Measurements from ENCODE around the gene LITAFD.

LITAFD gene

GRCh38 chr16:8847145-8847544 lies 35.0 kb upstream of the LITAFD start:
- no peak for TF ChIP-seq CTCF (IDR thresholded peaks at IDR 0.05; ENCODE audit: insufficient read depth, low read length, missing control alignments)
- no peak for DNase-seq (ENCODE audit: low read depth, low spot score)
- ChIA-PET POLR2A (no interaction called here), CTCF (no interaction called here)
- no peak overlapping the region for H3K4me3 ChIP-seq (ENCODE audit: low read depth, low read length)

- CTCF ChIA-PET, result no interaction called here
- H3K4me3 ChIP-seq (ENCODE audit: low read depth, low read length), result no peak overlapping the region
- POLR2A ChIA-PET, result no interaction called here
- no peak for DNase-seq (ENCODE audit: low read depth, low spot score)
- TF ChIP-seq CTCF (IDR thresholded peaks at IDR 0.05; ENCODE audit: insufficient read depth, low read length, missing control alignments), result no peak
These were observed 34.5 kb upstream of the LITAFD start for GRCh38 chr16:8847623-8848022.

DNA sequence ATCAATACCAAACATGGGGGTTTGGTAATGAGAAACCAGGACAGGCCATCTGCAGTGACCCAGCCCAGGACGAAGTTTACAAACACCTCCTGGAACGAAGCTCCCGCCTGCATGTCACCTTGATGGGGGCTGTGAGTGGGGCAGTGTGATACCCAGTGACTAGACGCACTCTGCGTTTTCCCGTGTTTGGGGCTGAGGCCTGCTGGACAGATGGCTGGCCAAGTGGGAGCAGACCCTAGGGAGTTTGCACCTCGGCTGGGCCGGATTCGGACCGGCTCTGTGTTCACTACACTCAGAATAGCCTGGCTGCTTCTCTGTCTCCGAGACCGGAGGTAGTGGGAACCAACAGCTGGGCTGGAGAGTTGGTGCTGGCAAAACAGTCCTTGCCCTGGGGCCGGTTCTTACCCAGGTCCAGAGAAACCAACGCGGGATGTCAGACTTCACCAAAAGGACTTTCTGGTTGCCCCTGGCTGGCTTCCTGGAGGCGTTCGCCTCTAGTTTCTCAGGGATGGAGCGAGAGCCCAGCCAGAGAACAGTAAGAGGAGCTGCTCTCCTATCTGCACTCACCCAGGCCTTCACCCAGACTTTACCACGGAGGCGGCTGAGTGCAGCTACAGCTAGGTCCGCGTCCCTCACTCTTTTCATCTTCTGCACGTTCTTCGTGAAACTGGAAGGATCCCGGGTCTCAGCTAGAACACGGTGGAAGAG lies 33.8 kb upstream of the LITAFD start:
- no peak for DNase-seq (ENCODE audit: low read depth, low spot score)
- TF ChIP-seq CTCF (IDR thresholded peaks at IDR 0.05; ENCODE audit: insufficient read depth, low read length, missing control alignments), result no peak
- ChIA-PET CTCF (interaction anchor here (0.9 to 2.7 kb wide), 3 partner anchors 9 to 43 kb away, joined by 3 to 9 read pairs (median 3); no protein-coding TSS in a partner anchor), POLR2A (interaction anchor here (1.1 to 1.2 kb wide), 2 partner anchors 20 kb away, joined by 3 to 7 read pairs; partner anchors contain the start of gene CARHSP1)
- no peak overlapping the region for H3K4me3 ChIP-seq (ENCODE audit: low read depth, low read length)

DNA sequence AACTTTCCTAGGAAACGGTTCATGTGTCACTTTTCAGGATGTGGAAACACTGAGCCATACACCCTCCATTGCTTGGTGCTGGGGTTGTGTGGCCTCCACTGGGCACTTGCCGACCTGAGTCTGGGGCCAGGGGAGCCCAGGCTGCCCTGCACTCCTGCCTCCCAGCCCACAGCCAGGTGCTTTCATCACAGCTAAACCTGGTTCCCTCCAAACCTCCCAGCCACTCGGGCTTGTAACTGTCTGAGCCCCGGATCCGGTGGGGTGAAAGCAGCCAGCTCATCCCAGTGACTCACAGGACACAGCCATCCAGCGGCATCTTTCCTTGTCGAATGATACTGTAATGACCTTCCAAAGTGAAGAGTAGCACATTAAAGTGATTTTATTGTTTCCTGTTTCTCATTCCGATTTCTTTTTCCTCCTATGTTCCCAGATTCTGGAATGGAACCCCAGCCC lies 33.2 kb upstream of the LITAFD start:
- DNase-seq (ENCODE audit: low read depth, low spot score), result no peak
- H3K4me3 ChIP-seq (ENCODE audit: low read depth, low read length), result no peak overlapping the region; the same call in 1 of the 2 replicates
- TF ChIP-seq CTCF (IDR thresholded peaks at IDR 0.05; ENCODE audit: insufficient read depth, low read length, missing control alignments), result no peak
- POLR2A ChIA-PET, result interaction anchor here (1.1 to 1.2 kb wide), 2 partner anchors 20 kb away, joined by 3 to 7 read pairs; partner anchors contain the start of gene CARHSP1
- CTCF ChIA-PET, result interaction anchor here (0.9 to 2.7 kb wide), 3 partner anchors 10 to 43 kb away, joined by 3 to 9 read pairs (median 3); no protein-coding TSS in a partner anchor

- no peak for TF ChIP-seq CTCF (IDR thresholded peaks at IDR 0.05; ENCODE audit: insufficient read depth, low read length, missing control alignments)
- ChIA-PET POLR2A (interaction anchor here (1.1 to 1.5 kb wide), 3 partner anchors 19 to 29 kb away, joined by 5 to 7 read pairs (median 5); partner anchors contain the start of gene CARHSP1), CTCF (interaction anchor here (2.7 kb wide), 1 partner anchor 31 kb away, joined by 9 read pairs; no protein-coding TSS in a partner anchor)
- H3K4me3 ChIP-seq (ENCODE audit: low read depth, low read length), result no peak overlapping the region
- no peak for DNase-seq (ENCODE audit: low read depth, low spot score)
These were observed 32.6 kb upstream of the LITAFD start for GRCh38 chr16:8849411-8850011.
